ENCODE results near the gene DDX42.
A peak's percentile ranks its signal among the peaks of the same experiment; 100 is the strongest.
"Not testable (repeated sequence)": the region's sequence is repeated elsewhere in the genome, so short reads cannot be mapped to it uniquely, and the experiment has no call there.

DDX42 gene

GRCh38 chr17:63780507-63780906, 6.5 kb downstream of the DDX42 start:
- Histone ChIP-seq H3K4me1 (ENCODE audit: control insufficient read depth, insufficient read depth, low read length, unreplicated experiment) (peaks cover 45% of the 10 kb centered on the region), H3K36me3 (ENCODE audit: insufficient read depth, low read length) (peaks cover 8% of the 10 kb centered on the region), H3K27ac (ENCODE audit: low read depth, low read length) (peak overlapping the region; percentile 26; the same call in 1 of the 2 replicates), H2AFZ (ENCODE audit: low read length, unreplicated experiment) (no peak overlapping the region), H3K27me3 (ENCODE audit: insufficient read depth, low read length) (no peaks in the 10 kb centered on the region), H3K79me2 (ENCODE audit: control insufficient read depth, insufficient read depth, low read length, unreplicated experiment) (peaks cover 96% of the 10 kb centered on the region), H3K4me3 (ENCODE audit: low read depth, low read length) (peak overlapping the region; percentile 20; the same call in 1 of the 2 replicates)

- peaks cover 96% of the 10 kb centered on the region for H3K79me2 ChIP-seq (ENCODE audit: control insufficient read depth, insufficient read depth, low read length, unreplicated experiment)
- no peaks in the 10 kb centered on the region for H3K27me3 ChIP-seq (ENCODE audit: insufficient read depth, low read length)
- H2AFZ ChIP-seq (ENCODE audit: low read length, unreplicated experiment), result no peak overlapping the region
- peaks cover 45% of the 10 kb centered on the region for H3K4me1 ChIP-seq (ENCODE audit: control insufficient read depth, insufficient read depth, low read length, unreplicated experiment)
- 0 out of 2 replicates have a peak overlapping the region, but pooled peaks have one; percentile 20 for H3K4me3 ChIP-seq (ENCODE audit: low read depth, low read length)
- peak overlapping the region; percentile 0; the same call in 1 of the 2 replicates for H3K27ac ChIP-seq (ENCODE audit: low read depth, low read length)
- peaks cover 11% of the 10 kb centered on the region for H3K36me3 ChIP-seq (ENCODE audit: insufficient read depth, low read length)
Measured at GRCh38 chr17:63780928-63781327, 7.0 kb downstream of the DDX42 start.

GRCh38 chr17:63783522-63783921, 9.6 kb downstream of the DDX42 start:
- Histone ChIP-seq H3K4me1 (ENCODE audit: control insufficient read depth, insufficient read depth, low read length, unreplicated experiment) (peaks cover 44% of the 10 kb centered on the region), H3K36me3 (ENCODE audit: insufficient read depth, low read length) (peaks cover 12% of the 10 kb centered on the region; the same call in 1 of the 2 replicates), H3K27ac (ENCODE audit: low read depth, low read length) (no peak overlapping the region), H3K27me3 (ENCODE audit: insufficient read depth, low read length) (no peaks in the 10 kb centered on the region), H3K79me2 (ENCODE audit: control insufficient read depth, insufficient read depth, low read length, unreplicated experiment) (peaks cover 92% of the 10 kb centered on the region), H3K4me3 (ENCODE audit: low read depth, low read length) (no peak overlapping the region), H2AFZ (ENCODE audit: low read length, unreplicated experiment) (no peak overlapping the region)

- 0 out of 2 replicates have a peak overlapping the region, but pooled peaks have one; percentile 26 for H3K27ac ChIP-seq (ENCODE audit: low read depth, low read length)
- H3K27me3 ChIP-seq (ENCODE audit: insufficient read depth, low read length), result no peaks in the 10 kb centered on the region
- H3K4me1 ChIP-seq (ENCODE audit: control insufficient read depth, insufficient read depth, low read length, unreplicated experiment), result peaks cover 39% of the 10 kb centered on the region
- peaks cover 75% of the 10 kb centered on the region for H3K79me2 ChIP-seq (ENCODE audit: control insufficient read depth, insufficient read depth, low read length, unreplicated experiment)
- H3K36me3 ChIP-seq (ENCODE audit: insufficient read depth, low read length), result peaks cover 12% of the 10 kb centered on the region; the same call in 1 of the 2 replicates
- H3K4me3 ChIP-seq (ENCODE audit: low read depth, low read length), result no peak overlapping the region
- H2AFZ ChIP-seq (ENCODE audit: low read length, unreplicated experiment), result no peak overlapping the region
Measured at GRCh38 chr17:63785556-63785955, 11.6 kb downstream of the DDX42 start.

- Histone ChIP-seq H3K27ac (ENCODE audit: low read depth, low read length) (0 out of 2 replicates have a peak overlapping the region, but pooled peaks have one; percentile 26), H3K79me2 (ENCODE audit: control insufficient read depth, insufficient read depth, low read length, unreplicated experiment) (peaks cover 69% of the 10 kb centered on the region), H3K27me3 (ENCODE audit: insufficient read depth, low read length) (no peaks in the 10 kb centered on the region), H2AFZ (ENCODE audit: low read length, unreplicated experiment) (no peak overlapping the region), H3K4me3 (ENCODE audit: low read depth, low read length) (no peak overlapping the region), H3K36me3 (ENCODE audit: insufficient read depth, low read length) (peaks cover 12% of the 10 kb centered on the region; the same call in 1 of the 2 replicates), H3K4me1 (ENCODE audit: control insufficient read depth, insufficient read depth, low read length, unreplicated experiment) (peaks cover 33% of the 10 kb centered on the region)
Measured at GRCh38 chr17:63786117-63786516, 12.1 kb downstream of the DDX42 start.

- Histone ChIP-seq H2AFZ (ENCODE audit: low read length, unreplicated experiment) (no peak overlapping the region), H3K27me3 (ENCODE audit: insufficient read depth, low read length) (no peaks in the 10 kb centered on the region), H3K27ac (ENCODE audit: low read depth, low read length) (no peak overlapping the region), H3K79me2 (ENCODE audit: control insufficient read depth, insufficient read depth, low read length, unreplicated experiment) (peaks cover 63% of the 10 kb centered on the region), H3K36me3 (ENCODE audit: insufficient read depth, low read length) (peaks cover 18% of the 10 kb centered on the region), H3K4me3 (ENCODE audit: low read depth, low read length) (no peak overlapping the region), H3K4me1 (ENCODE audit: control insufficient read depth, insufficient read depth, low read length, unreplicated experiment) (peaks cover 33% of the 10 kb centered on the region)
Measured at GRCh38 chr17:63786971-63787711, 13.2 kb downstream of the DDX42 start.

- H2AFZ ChIP-seq (ENCODE audit: low read length, unreplicated experiment), result no peak overlapping the region
- H3K36me3 ChIP-seq (ENCODE audit: insufficient read depth, low read length), result peaks cover 26% of the 10 kb centered on the region
- no peak overlapping the region for H3K27ac ChIP-seq (ENCODE audit: low read depth, low read length)
- H3K79me2 ChIP-seq (ENCODE audit: control insufficient read depth, insufficient read depth, low read length, unreplicated experiment), result peaks cover 43% of the 10 kb centered on the region
- H3K27me3 ChIP-seq (ENCODE audit: insufficient read depth, low read length), result no peaks in the 10 kb centered on the region
- no peak overlapping the region for H3K4me3 ChIP-seq (ENCODE audit: low read depth, low read length)
- H3K4me1 ChIP-seq (ENCODE audit: control insufficient read depth, insufficient read depth, low read length, unreplicated experiment), result peaks cover 14% of the 10 kb centered on the region
Measured at GRCh38 chr17:63790057-63790456, 16.1 kb downstream of the DDX42 start.

GRCh38 chr17:63792055-63792729, 18.2 kb downstream of the DDX42 start:
- H3K4me1 ChIP-seq (ENCODE audit: control insufficient read depth, insufficient read depth, low read length, unreplicated experiment), result no peaks in the 10 kb centered on the region
- H3K4me3 ChIP-seq (ENCODE audit: low read depth, low read length), result no peak overlapping the region
- no peak overlapping the region for H3K27ac ChIP-seq (ENCODE audit: low read depth, low read length)
- H3K79me2 ChIP-seq (ENCODE audit: control insufficient read depth, insufficient read depth, low read length, unreplicated experiment), result peaks cover 33% of the 10 kb centered on the region
- H3K36me3 ChIP-seq (ENCODE audit: insufficient read depth, low read length), result peaks cover 36% of the 10 kb centered on the region
- H2AFZ ChIP-seq (ENCODE audit: low read length, unreplicated experiment), result no peak overlapping the region
- no peaks in the 10 kb centered on the region for H3K27me3 ChIP-seq (ENCODE audit: insufficient read depth, low read length)

GRCh38 chr17:63796375-63796774, 22.4 kb downstream of the DDX42 start:
- H3K27ac ChIP-seq (ENCODE audit: low read depth, low read length); H3K4me1 ChIP-seq (ENCODE audit: control insufficient read depth, insufficient read depth, low read length, unreplicated experiment); H3K4me3 ChIP-seq (ENCODE audit: low read depth, low read length); H3K27me3 ChIP-seq (ENCODE audit: insufficient read depth, low read length); H2AFZ ChIP-seq (ENCODE audit: low read length, unreplicated experiment): not testable (repeated sequence)
- Histone ChIP-seq H3K79me2 (ENCODE audit: control insufficient read depth, insufficient read depth, low read length, unreplicated experiment) (peaks cover 27% of the 10 kb centered on the region), H3K36me3 (ENCODE audit: insufficient read depth, low read length) (peaks cover 65% of the 10 kb centered on the region)

GRCh38 chr17:63798572-63799106, 24.7 kb downstream of the DDX42 start:
- Histone ChIP-seq H2AFZ (ENCODE audit: low read length, unreplicated experiment) (no peak overlapping the region), H3K27ac (ENCODE audit: low read depth, low read length) (no peak overlapping the region), H3K79me2 (ENCODE audit: control insufficient read depth, insufficient read depth, low read length, unreplicated experiment) (peaks cover 27% of the 10 kb centered on the region), H3K36me3 (ENCODE audit: insufficient read depth, low read length) (peaks cover 68% of the 10 kb centered on the region), H3K4me1 (ENCODE audit: control insufficient read depth, insufficient read depth, low read length, unreplicated experiment) (no peaks in the 10 kb centered on the region), H3K4me3 (ENCODE audit: low read depth, low read length) (no peak overlapping the region), H3K27me3 (ENCODE audit: insufficient read depth, low read length) (no peaks in the 10 kb centered on the region)
